HepG2 (cell line): Measurements from ENCODE around the gene PC. TPM values are rescaled to one million over a fixed set of nuclear protein-coding genes. Genes with fewer than 3 reads are reported as not detected.
A peak's percentile ranks its signal among the peaks of the same experiment; 100 is the strongest.
"Not testable (repeated sequence)": the region's sequence is repeated elsewhere in the genome, so short reads cannot be mapped to it uniquely, and the experiment has no call there.

ENCODE experiments used
- ATAC-seq: fragments of 200-7000 bp; cut with Tn5 transposase; 3 replicates; pipeline ENCODE4 v1.9.1; 2020; ENCODE audit warnings: mild to moderate bottlenecking, moderate library complexity
- BruUV-seq: library from RNA; stranded (reverse); fragments of 400-500 nt; replicated peaks from 2 replicates; lab custom pipeline; 2021; lab: Mats Ljungman, UMichigan
- CTCF ChIA-PET: fragments of 300-600 bp; formaldehyde crosslinking; extraction: SDS; loops from one replicate; lab custom pipeline; 2021; ENCODE audit warnings: low total read pairs, inconsistent platforms, low intra/inter-chr PET ratio; lab: Yijun Ruan, JAX
- POLR2A ChIA-PET: fragments of 350-600 bp; sonication (Branson Sonifier 250); formaldehyde crosslinking; loops from one replicate; lab custom pipeline; 2020; ENCODE audit warnings: antibody characterized with exemption, inconsistent platforms; lab: Yijun Ruan, JAX
- DNase-seq: peaks from one replicate; pipeline ENCODE4 v3.0.0-alpha.2; 2015; ENCODE audit warnings: low spot score
- FAIRE-seq: peaks from 3 replicates; lab custom pipeline; 2011; peaks lifted over from hg19 to GRCh38; lab: Jason Lieb, UNC
- H2AFZ ChIP-seq: one replicate; pipeline ENCODE4 v1.6.1; 2011; ENCODE audit warnings: low read length, inconsistent platforms
- H3K27ac ChIP-seq: fragments of 300-600 bp; 3 replicates; pipeline ENCODE4 v1.8.0; 2011; ENCODE audit warnings: mixed run types, mild to moderate bottlenecking, mixed read lengths, low read length, inconsistent platforms; ENCODE audit not compliant: insufficient read depth; ENCODE audit errors: extremely low read length
- H3K27me3 ChIP-seq, 2 experiments: fragments of 200-600 bp in 1 of 2; 2 replicates in 1 of 2; 3 replicates in 1 of 2; pipeline versions ENCODE4 v1.6.0 to v1.8.0; 2011; ENCODE audit warnings: low read length in 2 of 2, mild to moderate bottlenecking in 2 of 2, moderate library complexity in 2 of 2, inconsistent platforms in 1 of 2; ENCODE audit not compliant: insufficient read depth in 2 of 2, control insufficient read depth in 1 of 2
- H3K36me3 ChIP-seq, 2 experiments: fragments of 200-600 bp in 1 of 2; replicated peaks in 1 of 2; 2 replicates in 1 of 2; 3 replicates in 1 of 2; pipeline versions ENCODE4 v1.5.1 to v1.8.0; 2011; ENCODE audit warnings: low read length in 2 of 2, inconsistent platforms in 1 of 2; ENCODE audit not compliant: insufficient read depth in 2 of 2, control insufficient read depth in 1 of 2
- H3K4me1 ChIP-seq: 2 replicates; pipeline ENCODE4 v1.5.1; 2012; ENCODE audit warnings: low read length, inconsistent platforms; ENCODE audit not compliant: insufficient read depth
- H3K4me2 ChIP-seq: 2 replicates; pipeline ENCODE4 v1.6.0; 2011; ENCODE audit warnings: low read depth, low read length, inconsistent platforms
- H3K4me3 ChIP-seq, 3 experiments: fragments of 200-600 bp in 1 of 3; sonication (generic), shearing (Covaris generic) in 1 of 3; replicated peaks in 1 of 3; 2 replicates each; pipeline ENCODE4 v1.5.1; 2011 to 2016; ENCODE audit warnings: low read length in 3 of 3, inconsistent platforms in 2 of 3, low read depth in 2 of 3, mild to moderate bottlenecking in 2 of 3, control low read depth in 1 of 3, mixed read lengths in 1 of 3; ENCODE audit not compliant: insufficient read depth in 1 of 3
- H3K79me2 ChIP-seq: one replicate; pipeline ENCODE4 v1.6.1; 2011; ENCODE audit warnings: low read length, inconsistent platforms; ENCODE audit not compliant: insufficient read depth
- H3K9ac ChIP-seq: 2 replicates; pipeline ENCODE4 v1.6.0; 2011; ENCODE audit warnings: mild to moderate bottlenecking, low read depth, low read length, inconsistent platforms; ENCODE audit not compliant: insufficient read depth
- H3K9me3 ChIP-seq: 2 replicates; pipeline ENCODE4 v1.5.1; 2012; ENCODE audit warnings: mild to moderate bottlenecking, low read length
- H4K20me1 ChIP-seq: 2 replicates; pipeline ENCODE4 v1.6.0; 2011; ENCODE audit warnings: inconsistent platforms, mild to moderate bottlenecking, low read length, moderate library complexity; ENCODE audit not compliant: insufficient read depth
- ATM ChIP-seq: fragments of 450-650 bp; IDR thresholded peaks from 2 replicates; pipeline ENCODE4 v1.7.1; 2017; ENCODE audit warnings: mild to moderate bottlenecking, borderline replicate concordance
- EHMT2 ChIP-seq: fragments of 200-600 bp; sonication (generic); IDR thresholded peaks from 2 replicates; pipeline ENCODE4 v1.7.0; 2017; ENCODE audit warnings: antibody characterized with exemption, low read depth, low read length, borderline replicate concordance
- ERF ChIP-seq: IDR thresholded peaks from 2 replicates; pipeline ENCODE4 v1.6.1; 2018; ENCODE audit warnings: missing biosample characterization, missing genetic modification reagents
- GATAD1 ChIP-seq: IDR thresholded peaks from 2 replicates; pipeline ENCODE4 v1.6.1; 2016; ENCODE audit warnings: missing genetic modification reagents, missing compliant biosample characterization
- KAT8 ChIP-seq: IDR thresholded peaks from 2 replicates; pipeline ENCODE4 v1.6.1; 2016; ENCODE audit warnings: missing genetic modification reagents, missing compliant biosample characterization
- NFYC ChIP-seq: IDR thresholded peaks from 2 replicates; pipeline ENCODE4 v1.6.1; 2016; ENCODE audit warnings: missing genetic modification reagents, missing compliant biosample characterization
- RAD51 ChIP-seq: fragments of 450-650 bp; IDR thresholded peaks from 2 replicates; pipeline ENCODE4 v1.6.1; 2016; ENCODE audit warnings: borderline replicate concordance
- ZNF883 ChIP-seq: sonication (generic); formaldehyde crosslinking; IDR thresholded peaks from 2 replicates; pipeline ENCODE4 v1.5.1; 2020; ENCODE audit warnings: mild to moderate bottlenecking, missing genetic modification reagents; ENCODE audit errors: not compliant biosample characterization
- WGBS: methylation state at CpG from one replicate; pipeline ENCODE4 v1.1.6; 2017; ENCODE audit warnings: low lambda C conversion rate; 5-methylcytosine and 5-hydroxymethylcytosine counted together
- in situ Hi-C: cut with HindIII; loops from 2 replicates; pipeline ENCODE4 v1.10.0; 2017; ENCODE audit warnings: low pct_unique_long_range_greater_than_20kb; ENCODE audit not compliant: extremely low pct_ligation_motif_present
- intact Hi-C: fragments of 100-400 bp; cut with micrococcal nuclease; formaldehyde crosslinking; loops from one replicate; pipeline ENCODE4 v1.10.0; 2022; ENCODE audit not compliant: unreplicated experiment
- polyA plus RNA-seq, 8 experiments: library from polyadenylated mRNA; depleted of rRNA in 3 of 8; stranded (reverse) in 7 of 8; unstranded in 1 of 8; fragments of >200 nt; fragmentation: Illumina TruSeq in 4 of 8; extraction: Trizol in 4 of 8; gene quantifications; 2 replicates each; pipeline versions ENCODE4 v1.2.1 to v1.2.3, GENCODE V29; 2011 to 2016; ENCODE audit warnings: low read depth in 4 of 8, missing spikeins in 1 of 8, mixed read lengths in 1 of 8; ENCODE audit not compliant: insufficient read depth in 1 of 8
- total RNA-seq, 5 experiments: library from RNA; depleted of rRNA; stranded (reverse); fragments of >200 nt; fragmentation: Illumina TruSeq; extraction: Trizol; gene quantifications; 2 replicates each; pipeline ENCODE4 v1.2.3, GENCODE V29; 2016; ENCODE audit warnings: low read depth in 1 of 5
- TF ChIP-seq, protein P1 (sequence below): sonication (generic); formaldehyde crosslinking; IDR thresholded peaks from 2 replicates; pipeline ENCODE4 v1.8.0; 2022; ENCODE audit warnings: low read depth, missing genetic modification reagents

Gene PC
- total and polyA plus RNA-seq, 2 of the 13 experiments (the other 11 are each of a cell fraction or from before 2014, with no cell fraction given): 29.0 to 39.0 TPM

GRCh38 chr11:67006029-67006884 is 48.1 kb upstream of the PC start (continued):
- TF ChIP-seq NFYC: peak; percentile 77
- TF ChIP-seq RAD51: peak; percentile 92
- TF ChIP-seq, protein P1, sequence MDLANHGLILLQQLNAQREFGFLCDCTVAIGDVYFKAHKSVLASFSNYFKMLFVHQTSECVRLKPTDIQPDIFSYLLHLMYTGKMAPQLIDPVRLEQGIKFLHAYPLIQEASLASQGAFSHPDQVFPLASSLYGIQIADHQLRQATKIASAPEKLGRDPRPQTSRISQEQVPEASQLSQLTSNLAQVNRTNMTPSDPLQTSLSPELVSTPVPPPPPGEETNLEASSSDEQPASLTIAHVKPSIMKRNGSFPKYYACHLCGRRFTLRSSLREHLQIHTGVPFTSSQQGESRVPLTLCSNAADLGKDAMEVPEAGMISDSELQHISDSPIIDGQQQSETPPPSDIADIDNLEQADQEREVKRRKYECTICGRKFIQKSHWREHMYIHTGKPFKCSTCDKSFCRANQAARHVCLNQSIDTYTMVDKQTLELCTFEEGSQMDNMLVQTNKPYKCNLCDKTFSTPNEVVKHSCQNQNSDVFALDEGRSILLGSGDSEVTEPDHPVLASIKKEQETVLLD: no peak
- peak; percentile 73; the same call in 1 of the 2 replicates for TF ChIP-seq EHMT2
- no peak for TF ChIP-seq ZNF883 (CRISPR knock-in tag)
- TF ChIP-seq GATAD1 (CRISPR knock-in tag): peak; percentile 47; the same call in 1 of the 2 replicates
- TF ChIP-seq ATM: no peak
- peak; percentile 51; the same call in 1 of the 2 replicates for TF ChIP-seq KAT8 (CRISPR knock-in tag)
- TF ChIP-seq ERF: no peak

DNA sequence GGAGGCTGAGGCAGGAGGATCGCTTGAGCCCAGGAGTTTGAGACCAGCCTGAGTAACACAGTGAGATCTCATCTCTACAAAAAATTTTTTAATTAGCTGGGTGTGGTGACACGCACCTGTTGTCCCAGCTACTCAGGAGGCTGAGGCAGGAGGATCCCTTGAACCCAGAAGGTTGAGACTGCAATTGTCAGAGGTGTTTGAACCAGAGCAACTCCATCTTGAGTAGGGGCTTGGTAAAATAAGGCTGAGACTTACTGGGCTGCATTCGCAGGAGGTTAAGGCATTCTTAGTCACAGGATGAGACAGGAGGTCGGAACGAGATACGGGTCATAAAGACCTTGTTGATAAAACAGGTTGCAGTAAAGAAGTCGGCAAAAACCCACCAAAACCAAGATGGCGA is 47.0 kb upstream of the PC start:
- H4K20me1 ChIP-seq, H3K36me3 ChIP-seq, ATAC-seq, H3K9ac ChIP-seq, in situ Hi-C loops, H3K79me2 ChIP-seq, DNase-seq, H3K27ac ChIP-seq, BruUV-seq, CTCF ChIA-PET, H3K27me3 ChIP-seq, H2AFZ ChIP-seq, POLR2A ChIA-PET, H3K9me3 ChIP-seq, intact Hi-C loops, H3K4me2 ChIP-seq, H3K4me3 ChIP-seq, FAIRE-seq: not testable (repeated sequence)
- 88% methylated on average over 8 of the region's 8 CpGs for WGBS
- H3K4me1 ChIP-seq: peaks cover 46% of the 10 kb centered on the region
